Suprapubic skin (tissue), 3 donors: Measurements from ENCODE around the gene MARCHF4.

Experiments
- POLR2AphosphoS5 ChIP-seq, 3 donors: sonication (generic); formaldehyde crosslinking; IDR thresholded peaks; one replicate each; pipeline ENCODE4 v1.6.1; 2017; ENCODE audit warnings: antibody characterized with exemption in 3 of 3
- TF ChIP-seq, protein P1 (sequence below), 2 donors: fragments of 200-600 bp in 1 of 2; fragments of 450-650 bp in 1 of 2; sonication (generic) in 1 of 2; IDR thresholded peaks; one replicate each; pipeline ENCODE4 v1.5.1; 2016 to 2019; ENCODE audit warnings: antibody characterized with exemption in 2 of 2, mild to moderate bottlenecking in 1 of 2, moderate library complexity in 1 of 2

- TF ChIP-seq, protein P1, sequence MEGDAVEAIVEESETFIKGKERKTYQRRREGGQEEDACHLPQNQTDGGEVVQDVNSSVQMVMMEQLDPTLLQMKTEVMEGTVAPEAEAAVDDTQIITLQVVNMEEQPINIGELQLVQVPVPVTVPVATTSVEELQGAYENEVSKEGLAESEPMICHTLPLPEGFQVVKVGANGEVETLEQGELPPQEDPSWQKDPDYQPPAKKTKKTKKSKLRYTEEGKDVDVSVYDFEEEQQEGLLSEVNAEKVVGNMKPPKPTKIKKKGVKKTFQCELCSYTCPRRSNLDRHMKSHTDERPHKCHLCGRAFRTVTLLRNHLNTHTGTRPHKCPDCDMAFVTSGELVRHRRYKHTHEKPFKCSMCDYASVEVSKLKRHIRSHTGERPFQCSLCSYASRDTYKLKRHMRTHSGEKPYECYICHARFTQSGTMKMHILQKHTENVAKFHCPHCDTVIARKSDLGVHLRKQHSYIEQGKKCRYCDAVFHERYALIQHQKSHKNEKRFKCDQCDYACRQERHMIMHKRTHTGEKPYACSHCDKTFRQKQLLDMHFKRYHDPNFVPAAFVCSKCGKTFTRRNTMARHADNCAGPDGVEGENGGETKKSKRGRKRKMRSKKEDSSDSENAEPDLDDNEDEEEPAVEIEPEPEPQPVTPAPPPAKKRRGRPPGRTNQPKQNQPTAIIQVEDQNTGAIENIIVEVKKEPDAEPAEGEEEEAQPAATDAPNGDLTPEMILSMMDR (IDR thresholded peaks at IDR 0.05): no peak
- TF ChIP-seq POLR2AphosphoS5 (IDR thresholded peaks at IDR 0.05): no peak
Observed at GRCh38 chr2:216416571-216417307, 44.5 kb upstream of the MARCHF4 start.
